Measurements from ENCODE around the gene BOD1.

GRCh38 chr5:173578947-173579615 is 37.4 kb downstream of the BOD1 start:
- TF ChIP-seq, protein P1, sequence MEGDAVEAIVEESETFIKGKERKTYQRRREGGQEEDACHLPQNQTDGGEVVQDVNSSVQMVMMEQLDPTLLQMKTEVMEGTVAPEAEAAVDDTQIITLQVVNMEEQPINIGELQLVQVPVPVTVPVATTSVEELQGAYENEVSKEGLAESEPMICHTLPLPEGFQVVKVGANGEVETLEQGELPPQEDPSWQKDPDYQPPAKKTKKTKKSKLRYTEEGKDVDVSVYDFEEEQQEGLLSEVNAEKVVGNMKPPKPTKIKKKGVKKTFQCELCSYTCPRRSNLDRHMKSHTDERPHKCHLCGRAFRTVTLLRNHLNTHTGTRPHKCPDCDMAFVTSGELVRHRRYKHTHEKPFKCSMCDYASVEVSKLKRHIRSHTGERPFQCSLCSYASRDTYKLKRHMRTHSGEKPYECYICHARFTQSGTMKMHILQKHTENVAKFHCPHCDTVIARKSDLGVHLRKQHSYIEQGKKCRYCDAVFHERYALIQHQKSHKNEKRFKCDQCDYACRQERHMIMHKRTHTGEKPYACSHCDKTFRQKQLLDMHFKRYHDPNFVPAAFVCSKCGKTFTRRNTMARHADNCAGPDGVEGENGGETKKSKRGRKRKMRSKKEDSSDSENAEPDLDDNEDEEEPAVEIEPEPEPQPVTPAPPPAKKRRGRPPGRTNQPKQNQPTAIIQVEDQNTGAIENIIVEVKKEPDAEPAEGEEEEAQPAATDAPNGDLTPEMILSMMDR (IDR thresholded peaks at IDR 0.05): no peak
- TF ChIP-seq POLR2A (IDR thresholded peaks at IDR 0.05): no peak

Data from testis (tissue), 2 donors.